HepG2 (cell line): Measurements from ENCODE around the gene SLC35B1. TPM values are rescaled to one million over a fixed set of nuclear protein-coding genes. Genes with fewer than 3 reads are reported as not detected.

Experiments used
- ATRX ChIP-seq: sonication (generic); formaldehyde crosslinking; IDR thresholded peaks from 2 replicates; pipeline ENCODE4 v1.4.0; 2020; ENCODE audit warnings: missing genetic modification reagents, borderline replicate concordance
- CC2D1A ChIP-seq: sonication (generic); formaldehyde crosslinking; IDR thresholded peaks from 2 replicates; pipeline ENCODE4 v1.8.1; 2023; ENCODE audit warnings: mild to moderate bottlenecking, missing genetic modification reagents
- EED ChIP-seq: sonication (generic); formaldehyde crosslinking; IDR thresholded peaks from 2 replicates; pipeline ENCODE4 v1.5.0; 2020; ENCODE audit warnings: mild to moderate bottlenecking, missing genetic modification reagents
- HNRNPUL1 ChIP-seq: fragments of 200-400 bp; formaldehyde crosslinking; IDR thresholded peaks from 2 replicates; pipeline ENCODE4 v1.6.1; 2017; ENCODE audit warnings: low read depth, mild to moderate bottlenecking, low read length, moderate library complexity
- KAT8 ChIP-seq: IDR thresholded peaks from 2 replicates; pipeline ENCODE4 v1.6.1; 2016; ENCODE audit warnings: missing genetic modification reagents, missing compliant biosample characterization
- KLF15 ChIP-seq: sonication (generic); formaldehyde crosslinking; IDR thresholded peaks from 2 replicates; pipeline ENCODE4 v1.8.1; 2023; ENCODE audit warnings: borderline replicate concordance, mild to moderate bottlenecking, inconsistent platforms, missing genetic modification reagents, mixed read lengths
- KLF16 ChIP-seq, 2 experiments: sonication (generic) in 1 of 2; formaldehyde crosslinking in 1 of 2; IDR thresholded peaks; 2 replicates each; pipeline versions ENCODE4 v1.6.1 to v1.8.0; 2016 to 2023; ENCODE audit warnings: missing genetic modification reagents in 2 of 2, missing compliant biosample characterization in 1 of 2
- NR2C2 ChIP-seq: sonication (generic); formaldehyde crosslinking; IDR thresholded peaks from 2 replicates; pipeline ENCODE4 v1.4.0; 2020; ENCODE audit warnings: missing genetic modification reagents, mild to moderate bottlenecking, moderate library complexity, borderline replicate concordance
- SNRNP70 ChIP-seq: fragments of 200-400 bp; formaldehyde crosslinking; IDR thresholded peaks from 2 replicates; pipeline ENCODE4 v1.6.1; 2017; ENCODE audit warnings: mild to moderate bottlenecking, low read depth, low read length, moderate library complexity
- STAT5B ChIP-seq: sonication (generic); formaldehyde crosslinking; IDR thresholded peaks from 2 replicates; pipeline ENCODE4 v1.4.0; 2020; ENCODE audit warnings: missing genetic modification reagents
- ZBTB8A ChIP-seq: sonication (generic); formaldehyde crosslinking; IDR thresholded peaks from 2 replicates; pipeline ENCODE4 v1.4.0; 2020; ENCODE audit warnings: mild to moderate bottlenecking, low read depth, missing genetic modification reagents, borderline replicate concordance
- ZFP36 ChIP-seq: fragments of 150-350 bp; IDR thresholded peaks from 2 replicates; pipeline ENCODE4 v1.6.1; 2018; ENCODE audit warnings: borderline replicate concordance, low read length, low read depth; ENCODE audit not compliant: partially characterized antibody
- ZMAT3 ChIP-seq: sonication (generic); formaldehyde crosslinking; conservative IDR thresholded peaks from 2 replicates; pipeline ENCODE4 v1.7.0; 2021; ENCODE audit warnings: missing genetic modification reagents
- ZNF292 ChIP-seq: sonication (generic); formaldehyde crosslinking; IDR thresholded peaks from 2 replicates; pipeline ENCODE4 v1.8.1; 2022; ENCODE audit warnings: mild to moderate bottlenecking, low read depth, missing genetic modification reagents, borderline replicate concordance
- ZNF460 ChIP-seq: sonication (generic); formaldehyde crosslinking; IDR thresholded peaks from 2 replicates; pipeline ENCODE4 v1.5.1; 2020; ENCODE audit warnings: missing genetic modification reagents, mild to moderate bottlenecking, borderline replicate concordance
- ZNF501 ChIP-seq: sonication (generic); formaldehyde crosslinking; IDR thresholded peaks from 2 replicates; pipeline ENCODE4 v1.5.1; 2020; ENCODE audit warnings: mild to moderate bottlenecking, moderate library complexity, missing genetic modification reagents
- ZNF564 ChIP-seq: sonication (generic); formaldehyde crosslinking; IDR thresholded peaks from 2 replicates; pipeline ENCODE4 v1.8.1; 2023; ENCODE audit warnings: mild to moderate bottlenecking, missing genetic modification reagents
- ZNF629 ChIP-seq: sonication (generic); formaldehyde crosslinking; conservative IDR thresholded peaks from 2 replicates; pipeline ENCODE4 v1.5.0; 2020; ENCODE audit warnings: missing genetic modification reagents
- ZNF703 ChIP-seq: sonication (generic); formaldehyde crosslinking; IDR thresholded peaks from 2 replicates; pipeline ENCODE4 v1.5.1; 2020; ENCODE audit warnings: missing genetic modification reagents, mild to moderate bottlenecking, moderate library complexity, borderline replicate concordance
- ZNF83 ChIP-seq: sonication (generic); formaldehyde crosslinking; IDR thresholded peaks from 2 replicates; pipeline ENCODE4 v1.4.0; 2020; ENCODE audit warnings: missing genetic modification reagents, mild to moderate bottlenecking, borderline replicate concordance
- polyA plus RNA-seq, 8 experiments: library from polyadenylated mRNA; depleted of rRNA in 3 of 8; stranded (reverse) in 7 of 8; unstranded in 1 of 8; fragments of >200 nt; fragmentation: Illumina TruSeq in 4 of 8; extraction: Trizol in 4 of 8; gene quantifications; 2 replicates each; pipeline versions ENCODE4 v1.2.1 to v1.2.3, GENCODE V29; 2011 to 2016; ENCODE audit warnings: low read depth in 4 of 8, missing spikeins in 1 of 8, mixed read lengths in 1 of 8; ENCODE audit not compliant: insufficient read depth in 1 of 8
- total RNA-seq, 5 experiments: library from RNA; depleted of rRNA; stranded (reverse); fragments of >200 nt; fragmentation: Illumina TruSeq; extraction: Trizol; gene quantifications; 2 replicates each; pipeline ENCODE4 v1.2.3, GENCODE V29; 2016; ENCODE audit warnings: low read depth in 1 of 5
- TF ChIP-seq, protein P1 (sequence below): sonication (generic); formaldehyde crosslinking; conservative IDR thresholded peaks from 2 replicates; pipeline ENCODE4 v1.4.0; 2020; ENCODE audit warnings: missing genetic modification reagents
- TF ChIP-seq, protein P2 (sequence below): sonication (generic); formaldehyde crosslinking; IDR thresholded peaks from 2 replicates; pipeline ENCODE4 v1.4.0; 2020; ENCODE audit warnings: mild to moderate bottlenecking, missing genetic modification reagents
- TF ChIP-seq, protein P3 (sequence below): sonication (generic); formaldehyde crosslinking; IDR thresholded peaks from 2 replicates; pipeline ENCODE4 v1.8.0; 2023; ENCODE audit warnings: mild to moderate bottlenecking, missing genetic modification reagents
- TF ChIP-seq, protein P4 (sequence below): IDR thresholded peaks from 2 replicates; pipeline ENCODE4 v1.6.1; 2016

SLC35B1 gene
- total and polyA plus RNA-seq, 2 of the 13 experiments (the other 11 are each of a cell fraction or from before 2014, with no cell fraction given) = 99.6 to 113 TPM

DNA sequence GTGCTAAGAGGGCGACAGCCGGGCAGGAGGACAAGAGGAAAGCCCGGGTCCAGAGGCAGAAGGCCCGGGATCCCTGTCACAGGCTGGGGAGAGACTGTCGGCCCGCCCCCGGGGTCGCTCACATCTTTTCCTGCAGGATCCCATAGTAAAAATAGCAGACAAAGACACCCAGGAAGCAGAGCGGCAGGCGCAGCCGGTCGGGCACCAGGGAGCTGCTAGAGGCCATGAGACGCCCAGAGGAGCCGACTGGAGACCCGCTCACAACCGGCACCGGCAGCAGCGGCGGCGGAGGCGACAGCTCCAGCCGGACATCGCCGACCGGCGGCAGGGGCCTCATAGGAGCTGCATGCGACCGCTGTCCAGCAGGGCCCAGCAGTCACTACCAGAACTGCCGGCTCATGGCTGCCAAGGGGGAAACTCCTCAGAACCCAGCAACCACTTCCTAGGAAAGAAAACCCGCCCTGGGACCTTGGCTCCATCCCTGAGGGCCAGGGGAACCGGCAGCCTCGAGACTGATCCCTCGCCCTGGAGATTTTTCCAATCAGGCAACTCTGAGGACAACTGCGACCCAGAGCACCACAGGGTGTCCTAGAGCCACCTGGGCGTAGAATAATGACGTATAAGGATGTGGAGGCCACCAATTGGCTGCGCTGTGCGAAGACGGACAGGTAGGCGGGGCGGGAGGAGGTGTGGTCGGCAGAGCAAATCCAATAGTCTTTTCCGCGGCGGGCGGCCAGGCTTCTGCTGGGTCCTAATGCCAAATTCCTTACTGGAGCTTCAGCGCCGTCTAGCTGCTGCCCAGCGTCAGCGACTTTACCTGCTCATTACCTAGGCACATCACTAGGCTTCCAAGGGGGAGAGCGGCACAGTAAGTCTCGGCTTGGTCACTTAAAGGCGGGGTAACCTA lies at the start of gene SLC35B1 (continued):
- TF ChIP-seq, protein P1, sequence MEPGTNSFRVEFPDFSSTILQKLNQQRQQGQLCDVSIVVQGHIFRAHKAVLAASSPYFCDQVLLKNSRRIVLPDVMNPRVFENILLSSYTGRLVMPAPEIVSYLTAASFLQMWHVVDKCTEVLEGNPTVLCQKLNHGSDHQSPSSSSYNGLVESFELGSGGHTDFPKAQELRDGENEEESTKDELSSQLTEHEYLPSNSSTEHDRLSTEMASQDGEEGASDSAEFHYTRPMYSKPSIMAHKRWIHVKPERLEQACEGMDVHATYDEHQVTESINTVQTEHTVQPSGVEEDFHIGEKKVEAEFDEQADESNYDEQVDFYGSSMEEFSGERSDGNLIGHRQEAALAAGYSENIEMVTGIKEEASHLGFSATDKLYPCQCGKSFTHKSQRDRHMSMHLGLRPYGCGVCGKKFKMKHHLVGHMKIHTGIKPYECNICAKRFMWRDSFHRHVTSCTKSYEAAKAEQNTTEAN (CRISPR knock-in tag) = no peak
- TF ChIP-seq KAT8 (peak; percentile 99), ZNF83 (peak; percentile 70; the same call in 1 of the 2 replicates), CC2D1A (no peak), SNRNP70 (no peak), STAT5B (no peak), ATRX (CRISPR knock-in tag) (no peak), ZNF460 (CRISPR knock-in tag) (no peak; the same call in 1 of the 2 replicates), KLF16 (CRISPR knock-in tag; IDR thresholded peaks at IDR 0.05) (peak in 1 of 2 experiments; percentile 93; a peak in 2 of 4 replicates), NR2C2 (CRISPR knock-in tag) (peak; percentile 79), ZNF703 (CRISPR knock-in tag) (0 out of 2 replicates have a peak, but pooled peaks have one; percentile 80), ZNF501 (peak; percentile 97), ZNF292 (CRISPR knock-in tag) (no peak), KLF15 (CRISPR knock-in tag) (peak; percentile 70; the same call in 1 of the 2 replicates), HNRNPUL1 (no peak), ZMAT3 (CRISPR knock-in tag) (peak; percentile 92), EED (no peak), ZFP36 (peak; percentile 14), ZNF629 (CRISPR knock-in tag) (no peak), ZNF564 (no peak), ZBTB8A (CRISPR knock-in tag) (no peak)
- TF ChIP-seq, protein P2, sequence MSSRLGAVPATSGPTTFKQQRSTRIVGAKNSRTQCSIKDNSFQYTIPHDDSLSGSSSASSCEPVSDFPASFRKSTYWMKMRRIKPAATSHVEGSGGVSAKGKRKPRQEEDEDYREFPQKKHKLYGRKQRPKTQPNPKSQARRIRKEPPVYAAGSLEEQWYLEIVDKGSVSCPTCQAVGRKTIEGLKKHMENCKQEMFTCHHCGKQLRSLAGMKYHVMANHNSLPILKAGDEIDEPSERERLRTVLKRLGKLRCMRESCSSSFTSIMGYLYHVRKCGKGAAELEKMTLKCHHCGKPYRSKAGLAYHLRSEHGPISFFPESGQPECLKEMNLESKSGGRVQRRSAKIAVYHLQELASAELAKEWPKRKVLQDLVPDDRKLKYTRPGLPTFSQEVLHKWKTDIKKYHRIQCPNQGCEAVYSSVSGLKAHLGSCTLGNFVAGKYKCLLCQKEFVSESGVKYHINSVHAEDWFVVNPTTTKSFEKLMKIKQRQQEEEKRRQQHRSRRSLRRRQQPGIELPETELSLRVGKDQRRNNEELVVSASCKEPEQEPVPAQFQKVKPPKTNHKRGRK (CRISPR knock-in tag) = no peak
- TF ChIP-seq, protein P3, sequence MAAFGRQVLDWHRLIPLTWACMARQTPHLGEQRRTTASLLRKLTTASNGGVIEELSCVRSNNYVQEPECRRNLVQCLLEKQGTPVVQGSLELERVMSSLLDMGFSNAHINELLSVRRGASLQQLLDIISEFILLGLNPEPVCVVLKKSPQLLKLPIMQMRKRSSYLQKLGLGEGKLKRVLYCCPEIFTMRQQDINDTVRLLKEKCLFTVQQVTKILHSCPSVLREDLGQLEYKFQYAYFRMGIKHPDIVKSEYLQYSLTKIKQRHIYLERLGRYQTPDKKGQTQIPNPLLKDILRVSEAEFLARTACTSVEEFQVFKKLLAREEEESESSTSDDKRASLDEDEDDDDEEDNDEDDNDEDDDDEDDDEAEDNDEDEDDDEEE (CRISPR knock-in tag) = peak; percentile 2; the same call in 1 of the 2 replicates
- TF ChIP-seq, protein P4, sequence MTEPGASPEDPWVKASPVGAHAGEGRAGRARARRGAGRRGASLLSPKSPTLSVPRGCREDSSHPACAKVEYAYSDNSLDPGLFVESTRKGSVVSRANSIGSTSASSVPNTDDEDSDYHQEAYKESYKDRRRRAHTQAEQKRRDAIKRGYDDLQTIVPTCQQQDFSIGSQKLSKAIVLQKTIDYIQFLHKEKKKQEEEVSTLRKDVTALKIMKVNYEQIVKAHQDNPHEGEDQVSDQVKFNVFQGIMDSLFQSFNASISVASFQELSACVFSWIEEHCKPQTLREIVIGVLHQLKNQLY (CRISPR knock-in tag) = no peak
